ENCODE data around the gene S1PR3.

Gene S1PR3

DNA sequence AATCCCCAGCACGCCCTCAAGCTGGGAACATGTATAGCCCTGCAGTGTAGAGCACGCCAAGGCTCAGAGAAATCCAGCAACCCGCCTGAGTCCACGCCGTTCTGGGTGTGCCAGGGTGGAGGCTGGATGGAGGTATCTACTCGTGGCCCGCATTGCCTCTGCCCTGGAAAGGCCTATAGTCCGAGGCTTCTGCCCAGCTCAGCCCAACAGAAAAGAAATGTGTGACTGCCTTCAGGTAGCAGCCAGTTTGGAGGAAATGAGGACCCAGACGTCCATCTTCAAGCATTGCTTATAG is 18.2 kb downstream of the S1PR3 start:
- DNase-seq (ENCODE audit: low spot score) = no peak

DNA sequence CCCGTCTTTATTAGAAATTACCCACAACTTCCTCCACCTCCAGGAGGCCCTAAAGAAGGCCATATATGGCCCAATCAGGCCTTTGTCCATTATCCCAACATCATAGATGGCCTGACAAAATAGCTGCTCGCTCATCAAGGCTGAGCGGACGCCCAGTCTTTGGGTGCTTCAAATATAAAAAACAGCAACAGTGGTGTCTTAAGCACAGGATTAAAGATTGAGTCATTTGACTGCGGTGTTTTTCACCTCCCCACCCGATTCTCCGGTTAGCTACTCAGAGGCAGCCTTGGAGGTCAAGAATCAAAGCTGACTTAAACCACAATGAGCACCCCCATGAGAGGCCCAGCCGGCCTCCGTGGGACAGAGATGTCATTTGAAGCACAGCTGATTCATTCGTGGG is 18.8 kb downstream of the S1PR3 start:
- no peak for DNase-seq (ENCODE audit: low spot score)

DNA sequence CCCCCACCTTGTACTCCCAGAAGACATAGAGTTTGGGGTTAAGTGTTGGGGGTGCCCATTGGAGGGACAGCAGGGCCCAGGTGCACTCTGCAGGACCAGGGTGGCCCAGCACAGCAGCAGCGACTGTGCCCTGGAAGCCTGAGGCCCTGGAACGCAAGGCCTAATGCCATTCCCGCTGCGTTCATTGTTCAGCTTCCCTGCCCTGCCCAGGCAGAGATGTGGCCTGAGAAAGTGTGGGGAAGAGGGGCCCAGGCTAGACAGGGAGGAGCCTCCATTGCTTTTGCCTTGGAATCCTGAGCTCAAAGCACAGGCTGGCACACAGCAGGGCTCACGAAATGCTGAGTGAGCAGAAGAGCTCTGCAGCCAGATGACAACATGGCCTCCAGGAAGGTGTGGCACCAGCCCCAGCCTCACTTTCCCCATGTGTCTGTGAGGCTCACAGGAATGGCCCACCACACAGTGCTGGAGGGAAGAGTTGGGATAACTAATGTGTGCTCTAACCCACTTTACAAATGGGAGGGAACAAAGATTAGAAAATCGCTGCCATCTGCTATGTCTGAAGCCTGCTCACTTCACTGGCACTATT is 19.4 kb downstream of the S1PR3 start:
- no peak for DNase-seq (ENCODE audit: low spot score)

DNA sequence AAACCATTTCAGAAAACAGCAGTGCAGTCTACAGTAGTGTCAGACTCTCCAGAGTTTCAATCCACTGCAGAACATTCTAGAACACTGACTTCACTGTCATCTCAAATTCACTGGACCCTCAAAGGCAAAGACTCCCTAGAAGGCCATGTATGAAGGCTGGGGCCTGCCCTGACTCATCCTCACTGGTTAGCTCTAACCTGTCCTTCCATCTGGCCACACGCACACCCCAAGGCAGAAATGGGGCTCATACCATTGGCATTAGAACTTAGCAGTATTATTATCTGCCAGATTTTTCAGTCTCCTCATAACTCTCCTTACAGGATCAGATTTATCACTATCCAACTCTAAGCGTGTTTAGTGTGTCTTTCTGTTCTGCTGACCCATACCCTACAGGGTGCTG is 20.4 kb downstream of the S1PR3 start:
- no peak for DNase-seq (ENCODE audit: low spot score)

DNA sequence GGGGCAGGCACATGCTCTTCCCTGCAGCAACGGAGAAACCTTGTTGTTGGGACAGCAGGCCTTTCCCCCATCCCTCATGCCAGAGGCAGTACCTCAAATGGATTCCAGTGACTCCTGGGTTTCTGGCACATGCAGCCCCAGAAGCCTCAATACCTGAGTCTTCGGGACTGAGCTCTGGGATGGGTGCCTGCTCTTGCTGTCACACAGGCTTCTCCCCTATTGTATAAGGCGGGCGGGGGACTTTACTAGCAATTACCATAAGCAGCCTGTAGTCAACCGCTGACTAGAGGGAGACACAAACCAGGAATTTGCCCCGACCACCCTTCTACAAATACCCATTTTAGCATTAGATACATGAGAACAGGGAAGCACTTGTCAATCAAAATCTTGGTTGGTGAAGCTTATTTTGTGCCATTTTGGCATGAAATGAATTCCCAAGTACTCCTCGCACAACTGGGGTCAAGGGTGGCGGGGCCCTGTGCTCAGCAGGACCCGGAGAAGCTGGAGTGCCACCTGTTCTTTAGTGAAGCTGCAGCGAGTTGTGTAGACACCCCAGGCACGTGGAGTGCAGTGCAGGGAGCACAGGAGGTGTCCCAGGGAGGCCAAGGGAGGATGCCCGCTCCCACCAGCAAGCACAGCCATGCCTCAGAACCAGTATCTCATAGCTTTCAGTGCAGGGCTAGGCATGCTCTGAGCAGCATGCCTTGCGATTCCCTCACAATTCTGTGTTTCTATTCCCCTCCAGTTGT is 21.2 kb downstream of the S1PR3 start:
- peak; percentile 29 for DNase-seq (ENCODE audit: low spot score)

DNA sequence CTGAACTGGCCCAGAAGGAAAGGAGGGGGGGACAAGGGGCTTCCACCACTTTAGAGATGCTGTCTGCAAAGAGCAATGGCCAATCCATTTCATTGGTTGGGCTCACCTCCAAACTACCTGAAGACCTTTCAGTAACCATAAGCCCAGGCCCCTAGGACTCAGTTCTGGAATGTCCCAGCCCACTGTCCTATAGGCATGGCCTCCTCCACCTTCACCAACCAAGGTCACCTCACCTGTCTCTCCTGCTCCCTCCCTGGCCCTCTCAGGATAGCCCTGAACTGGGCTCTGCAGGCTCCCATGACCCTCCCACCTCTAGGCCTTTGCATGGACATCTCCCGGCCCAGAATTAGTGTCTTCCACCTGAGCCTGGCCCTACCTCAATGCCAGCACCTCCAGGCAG is 22.4 kb downstream of the S1PR3 start:
- DNase-seq (ENCODE audit: low spot score) = no peak

DNA sequence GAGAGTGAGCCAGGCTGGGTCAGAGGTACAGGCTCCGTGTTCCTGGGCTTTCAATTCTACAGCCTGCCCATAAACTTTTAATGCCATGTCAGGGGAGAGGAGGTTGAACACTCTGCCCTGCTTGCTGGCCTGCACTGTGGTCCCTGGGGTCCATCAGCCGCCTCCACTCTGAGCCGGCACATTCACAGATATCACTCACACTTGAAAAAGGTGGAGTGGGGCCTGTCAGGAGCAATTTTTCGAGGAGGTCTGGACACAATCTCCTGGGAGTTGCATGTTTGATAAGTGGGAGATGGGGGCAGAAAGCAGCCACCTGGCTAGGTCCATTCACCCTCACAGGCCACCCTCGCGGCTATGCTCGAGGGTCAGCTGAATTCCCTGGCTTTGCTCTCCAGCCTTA is 22.9 kb downstream of the S1PR3 start:
- no peak for DNase-seq (ENCODE audit: low spot score)

DNA sequence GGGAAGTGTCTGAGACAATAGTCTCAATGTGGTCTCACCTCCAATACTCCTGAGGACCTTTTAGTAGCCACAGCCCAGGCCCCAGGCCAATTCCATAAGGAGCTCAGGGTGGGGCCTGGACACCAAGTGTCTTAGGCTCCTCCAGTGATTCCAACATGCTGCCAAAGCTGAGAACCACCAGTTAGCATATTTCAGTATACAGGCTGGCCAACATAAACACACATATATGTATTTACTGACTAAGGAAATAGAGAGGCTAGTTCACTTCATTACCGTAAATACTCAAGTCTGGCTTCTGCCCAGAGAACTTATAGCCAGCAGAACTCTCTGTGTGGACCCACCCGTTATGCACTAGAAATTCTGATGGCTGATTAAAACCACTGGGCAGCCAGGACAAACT is 24.1 kb downstream of the S1PR3 start:
- no peak for DNase-seq (ENCODE audit: low spot score)

DNA sequence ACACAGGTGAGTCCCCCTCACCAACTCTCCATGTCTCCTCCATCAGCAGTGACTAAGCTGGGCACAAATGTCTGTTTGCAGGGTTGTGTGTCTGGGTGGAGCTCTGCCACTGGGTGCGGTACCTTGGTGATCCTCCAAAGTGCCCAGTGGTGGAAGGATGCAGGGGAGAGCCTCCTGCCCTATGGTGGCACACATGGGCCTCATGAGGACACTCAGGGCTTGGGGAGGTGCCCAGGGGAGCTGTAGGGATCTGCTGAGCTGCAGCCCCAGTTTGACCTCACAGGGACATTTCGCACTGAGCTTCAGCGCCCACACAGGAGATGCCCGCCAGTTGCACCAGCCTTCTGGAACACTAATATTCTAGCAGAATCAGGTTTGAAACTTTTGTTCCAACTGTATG is 29.5 kb downstream of the S1PR3 start:
- DNase-seq (ENCODE audit: low spot score) = no peak

DNA sequence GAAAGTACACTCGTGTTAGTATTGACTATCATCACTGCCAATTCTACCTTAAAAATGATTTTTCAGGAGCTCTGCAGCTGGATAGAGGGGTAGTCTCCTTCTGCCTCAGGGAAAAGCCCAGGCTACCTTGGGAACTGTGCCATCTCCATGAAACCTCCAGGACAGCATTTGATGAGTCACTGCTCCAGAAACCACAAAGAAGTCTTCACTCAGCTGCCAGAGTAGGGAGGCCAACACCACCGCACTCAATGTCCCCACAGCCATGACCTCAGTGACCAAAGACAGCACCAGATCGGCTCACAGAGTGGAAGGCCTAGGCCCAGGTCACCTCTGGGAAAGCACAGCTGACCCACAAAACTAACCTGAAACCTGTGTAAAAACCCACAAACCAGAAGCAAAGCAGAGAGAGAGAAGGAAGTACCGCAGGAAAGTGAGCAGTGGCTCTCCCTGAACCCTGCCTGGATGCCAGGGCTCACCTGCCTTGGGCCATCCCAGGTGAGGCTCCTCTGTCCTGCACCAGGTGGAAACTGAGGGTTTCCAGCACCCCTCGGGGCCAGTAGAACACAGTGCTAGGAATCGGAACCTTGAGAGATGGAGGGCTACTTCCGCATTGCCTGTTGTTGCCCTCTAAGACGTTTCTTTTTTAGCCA is 30.0 kb downstream of the S1PR3 start:
- no peak for DNase-seq (ENCODE audit: low spot score)

DNA sequence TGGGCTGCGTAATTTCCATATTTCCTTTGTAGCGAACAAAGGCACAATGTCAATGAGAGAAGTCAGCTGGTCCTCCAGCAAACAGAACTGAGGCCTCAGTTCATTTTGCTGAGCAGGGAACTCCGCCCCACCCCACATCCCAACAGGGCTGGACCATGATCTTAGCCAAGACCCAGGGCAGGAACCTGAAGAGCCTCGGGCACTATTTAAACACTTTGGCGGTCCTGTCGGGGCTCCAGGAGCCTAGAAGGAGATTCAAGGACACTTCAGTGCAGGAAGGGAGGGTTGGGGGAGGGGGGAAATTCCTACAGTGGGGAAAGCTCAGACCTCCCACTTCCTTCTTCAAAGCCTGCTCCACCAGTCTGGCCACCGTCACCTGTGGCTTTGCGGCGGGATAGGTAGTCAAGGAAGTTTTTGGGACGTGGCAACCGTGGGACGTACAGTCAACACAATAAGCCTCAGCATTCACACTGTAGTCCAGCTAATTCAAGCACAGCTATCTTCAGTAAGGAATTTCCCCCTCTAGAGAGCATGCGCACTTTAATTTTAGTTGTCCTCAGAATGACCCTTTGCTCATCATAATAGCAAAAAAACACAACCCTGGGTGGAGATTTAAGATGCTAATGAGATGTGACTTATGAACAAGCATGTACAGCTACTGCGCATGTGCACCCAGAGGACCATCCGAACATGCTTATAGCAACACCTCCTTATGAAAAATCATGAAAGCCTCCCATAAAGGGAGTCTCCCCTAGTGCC is 30.9 kb downstream of the S1PR3 start:
- DNase-seq (ENCODE audit: low spot score) = no peak

DNA sequence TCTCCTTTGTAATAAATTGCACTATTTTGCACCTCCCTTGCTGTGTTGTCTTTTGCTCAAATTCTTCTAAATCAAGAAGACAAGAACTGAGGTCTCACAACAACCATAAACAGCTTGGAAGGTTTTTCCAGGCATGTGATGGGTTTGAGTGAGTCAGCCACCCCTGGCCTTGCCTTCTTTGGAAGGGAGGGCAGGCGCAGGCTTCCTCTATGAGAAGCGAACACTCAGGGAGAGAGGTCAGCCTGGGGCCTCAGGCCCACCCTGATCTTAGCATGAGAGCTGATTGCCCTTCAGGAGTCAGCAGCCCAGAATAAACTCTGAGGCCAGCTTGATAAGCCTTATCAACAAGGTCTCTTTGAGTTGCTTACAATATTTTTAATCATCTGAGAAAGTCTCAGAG is 31.6 kb downstream of the S1PR3 start:
- DNase-seq (ENCODE audit: low spot score) = no peak

DNA sequence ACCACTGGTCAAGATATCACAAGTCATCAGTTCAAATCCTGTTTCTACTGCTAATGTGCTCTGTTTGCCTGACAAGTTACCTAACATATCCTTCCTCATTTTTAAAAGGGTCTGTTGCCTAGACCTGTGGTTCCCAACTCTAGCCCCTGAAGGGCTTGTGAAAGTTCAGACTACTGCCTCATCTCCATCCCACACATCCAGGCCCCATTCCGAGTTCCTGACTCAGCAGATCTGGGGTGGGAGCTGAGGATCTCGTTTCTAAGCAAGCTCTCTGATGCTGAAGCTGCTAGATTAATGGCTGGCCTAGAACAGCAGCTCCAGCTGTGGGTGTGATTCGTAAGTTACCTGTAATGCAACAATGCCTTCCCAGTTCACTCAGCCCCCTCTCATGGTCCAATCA is 32.5 kb downstream of the S1PR3 start:
- DNase-seq (ENCODE audit: low spot score) = no peak

DNA sequence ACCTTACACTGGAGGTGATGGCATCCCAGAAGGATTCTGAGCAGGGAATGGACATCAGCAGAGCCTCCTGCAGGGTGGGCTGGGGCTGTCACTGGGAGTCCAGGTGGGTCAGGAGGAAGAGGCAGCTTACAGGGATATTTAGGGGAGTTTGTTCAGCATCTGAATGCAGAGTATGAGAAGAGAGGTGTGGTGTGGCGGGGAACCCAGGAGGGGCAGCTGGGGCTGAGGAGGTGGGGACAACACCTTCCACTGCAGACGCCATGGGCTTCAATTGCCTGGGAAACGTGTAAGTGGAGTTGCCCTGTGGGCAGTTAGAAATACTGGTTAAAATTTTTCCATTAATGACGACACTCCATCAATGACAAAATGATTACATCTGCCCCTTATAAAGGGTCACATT is 33.5 kb downstream of the S1PR3 start:
- no peak for DNase-seq (ENCODE audit: low spot score)

DNA sequence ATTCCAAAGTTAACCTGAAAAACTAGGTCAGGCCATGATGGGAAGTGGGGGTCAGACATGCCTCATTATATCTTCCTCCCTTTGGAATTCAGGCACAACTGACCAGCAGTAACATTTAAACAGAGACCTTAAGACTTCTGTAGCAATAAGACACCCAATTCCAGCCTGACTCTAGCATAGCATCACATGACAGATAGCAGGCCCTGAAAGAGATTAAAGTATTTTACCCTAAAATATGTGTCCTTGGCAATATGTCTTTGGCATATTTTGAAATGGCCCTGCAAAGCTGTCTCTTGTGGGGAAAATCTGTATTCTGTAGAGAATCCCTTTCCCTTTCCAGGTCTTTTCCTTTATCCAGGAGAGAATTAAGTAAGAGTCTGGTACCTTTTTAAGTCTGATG is 34.3 kb downstream of the S1PR3 start:
- DNase-seq (ENCODE audit: low spot score) = no peak

DNA sequence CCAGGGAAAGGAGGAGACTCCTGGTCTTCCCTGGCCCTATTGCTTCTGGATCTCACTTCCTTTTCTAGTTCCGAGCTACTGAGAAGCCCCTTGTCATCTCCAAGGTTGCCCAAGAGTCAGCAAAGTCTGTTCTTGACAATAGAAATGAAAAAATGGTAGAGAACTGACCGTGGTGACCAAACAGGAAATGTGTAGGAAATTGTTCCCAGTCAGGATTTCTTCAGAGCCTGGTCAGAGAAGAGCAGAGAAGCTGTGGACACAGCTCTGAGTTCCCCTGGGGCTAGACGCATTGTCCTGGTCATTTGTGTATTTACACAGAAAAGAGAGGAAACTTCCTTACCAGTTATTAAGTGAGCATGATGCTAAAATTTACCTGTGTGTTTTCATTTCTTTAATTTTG is 35.6 kb downstream of the S1PR3 start:
- no peak for DNase-seq (ENCODE audit: low spot score)

DNA sequence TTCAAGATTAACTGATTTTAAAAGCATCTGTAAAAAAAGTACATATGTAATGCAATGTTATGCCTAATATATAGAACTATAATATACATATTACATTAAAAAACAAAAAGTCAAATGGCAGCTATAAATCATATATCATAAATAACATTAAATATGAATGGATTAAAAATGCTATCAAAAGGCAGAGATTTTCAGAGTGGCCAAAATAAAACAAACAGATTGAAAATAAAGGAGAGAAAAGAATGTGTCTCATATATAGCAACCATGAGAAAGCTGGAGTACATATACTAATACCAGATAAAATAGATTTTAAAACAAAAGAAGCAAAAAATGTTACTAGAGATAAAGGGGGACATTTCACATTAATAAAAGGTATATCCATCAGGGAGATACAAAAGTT is 38.5 kb downstream of the S1PR3 start:
- no peak for DNase-seq (ENCODE audit: low spot score)

DNA sequence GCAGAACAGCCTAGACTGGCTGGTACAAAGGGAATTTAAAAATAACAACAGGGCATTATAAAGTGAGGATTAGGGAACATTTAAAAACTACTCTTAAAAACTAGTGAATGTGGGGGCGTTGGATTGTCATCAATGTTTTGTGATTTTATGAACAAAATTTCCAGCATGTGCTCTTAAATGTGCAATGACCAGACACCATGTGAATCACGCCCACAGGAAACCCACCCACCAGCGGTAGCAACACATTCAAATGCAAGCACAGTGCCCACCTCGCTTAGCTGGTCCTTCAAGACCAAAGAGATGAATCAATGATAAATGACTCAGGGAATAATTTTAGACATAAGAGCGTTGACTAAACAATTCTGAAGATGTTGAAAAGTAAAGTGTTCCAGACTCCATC is 40.9 kb downstream of the S1PR3 start:
- DNase-seq (ENCODE audit: low spot score) = no peak

DNA sequence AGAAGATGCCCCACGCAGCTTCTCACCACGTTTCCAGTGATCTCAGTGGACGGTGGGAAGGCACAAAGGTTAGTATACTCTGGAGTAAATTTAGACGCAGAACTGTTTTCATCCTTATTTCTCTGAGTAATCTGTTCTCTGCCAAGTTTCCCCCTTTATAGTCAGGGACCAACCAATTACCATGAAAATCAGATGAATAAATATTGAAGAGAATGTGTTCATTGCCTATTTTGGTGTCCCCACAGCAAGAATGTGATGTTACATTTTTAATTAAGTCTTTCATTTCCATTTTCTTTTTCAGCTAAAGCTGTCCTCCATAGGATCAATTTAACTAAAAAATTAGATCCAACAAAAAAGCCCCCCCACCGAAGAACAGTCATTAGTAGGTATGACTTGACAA is 41.4 kb downstream of the S1PR3 start:
- DNase-seq (ENCODE audit: low spot score) = no peak

DNA sequence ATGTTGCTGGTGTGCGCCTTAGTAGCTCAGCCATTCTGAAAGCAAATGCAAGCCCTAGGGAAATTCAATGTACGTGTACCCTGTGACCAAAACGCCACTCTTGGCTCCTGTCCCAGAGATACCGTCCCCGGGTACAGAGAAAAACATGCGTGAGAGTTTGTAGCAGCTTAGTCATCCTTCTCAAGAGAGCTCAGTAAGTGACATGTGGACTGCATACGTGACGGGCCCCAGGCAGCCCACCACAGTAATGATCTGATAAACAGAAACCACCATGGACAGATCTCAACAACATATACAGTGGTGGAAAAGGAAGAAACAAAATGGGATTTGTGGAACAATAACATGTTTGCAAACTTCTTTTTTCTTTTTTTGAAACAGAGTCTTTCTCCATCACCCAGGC is 45.1 kb downstream of the S1PR3 start:
- no peak for DNase-seq (ENCODE audit: low spot score)

DNA sequence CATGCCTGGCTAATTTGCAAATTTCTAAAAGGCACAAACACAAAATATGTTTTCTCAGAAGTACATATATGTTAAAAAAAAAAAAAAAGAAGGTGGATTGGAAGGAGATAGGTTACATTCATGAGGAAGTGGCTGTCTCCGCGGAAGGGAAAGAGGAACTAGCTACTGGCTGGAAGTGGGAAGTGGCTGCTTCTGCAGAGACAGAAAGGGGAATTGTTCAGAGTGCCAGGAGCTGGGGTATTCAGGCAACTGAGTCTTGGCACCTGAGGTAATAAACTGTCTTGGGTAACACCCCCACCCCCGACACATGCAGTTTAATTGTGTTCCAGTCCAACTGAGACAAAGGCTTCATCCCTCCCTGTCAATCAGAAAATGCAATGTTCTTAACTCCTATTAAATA is 45.6 kb downstream of the S1PR3 start:
- no peak for DNase-seq (ENCODE audit: low spot score)

DNA sequence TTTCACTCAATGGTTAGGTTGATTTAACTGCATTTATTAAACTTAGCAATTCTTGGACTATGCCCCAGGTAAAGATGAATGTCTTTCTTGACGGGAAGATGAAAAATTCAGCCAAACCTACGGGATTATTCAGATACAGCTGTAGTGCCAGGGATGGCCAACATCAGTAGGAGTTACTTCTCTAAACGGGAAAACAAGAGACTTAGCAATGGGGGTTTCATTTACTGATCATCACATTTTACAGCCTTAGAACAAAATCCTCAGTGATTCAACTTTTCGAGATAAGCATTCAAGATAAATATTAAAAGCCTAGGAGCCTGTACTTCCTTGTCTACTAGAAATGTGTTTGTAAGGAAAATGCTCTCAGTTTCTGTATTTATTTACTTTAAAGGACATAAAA is 46.1 kb downstream of the S1PR3 start:
- no peak for DNase-seq (ENCODE audit: low spot score)

DNA sequence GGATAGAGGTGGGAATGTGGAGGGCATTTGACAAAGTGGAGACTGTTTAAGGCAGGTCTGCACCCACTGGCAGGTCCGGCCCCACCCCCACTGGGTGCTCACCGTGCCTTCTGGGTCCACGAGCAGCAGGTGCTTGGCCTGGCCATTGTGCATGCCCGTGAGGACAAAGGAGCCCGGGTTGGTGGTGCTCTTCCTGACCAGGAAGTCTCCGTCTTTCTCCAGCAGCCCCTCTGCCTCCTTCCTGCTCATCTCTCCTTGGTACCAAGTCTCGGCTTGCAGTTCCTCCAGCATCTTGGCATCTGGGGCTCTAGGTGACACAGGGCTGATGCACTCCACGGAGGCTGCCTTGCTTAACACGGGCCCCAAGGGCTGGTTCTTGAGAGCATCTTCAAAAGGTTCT is 46.6 kb downstream of the S1PR3 start:
- DNase-seq (ENCODE audit: low spot score) = no peak

All from iPS-NIHi11 (cell line).